HG03064 (cell line): ENCODE results near the gene KIDINS220.

Source experiments
- ATAC-seq: cut with Tn5 transposase; IDR thresholded peaks from one replicate; pipeline ENCODE4 v1.9.1; 2021; ENCODE audit warnings: low read depth; ENCODE audit not compliant: unreplicated experiment

KIDINS220 gene

DNA sequence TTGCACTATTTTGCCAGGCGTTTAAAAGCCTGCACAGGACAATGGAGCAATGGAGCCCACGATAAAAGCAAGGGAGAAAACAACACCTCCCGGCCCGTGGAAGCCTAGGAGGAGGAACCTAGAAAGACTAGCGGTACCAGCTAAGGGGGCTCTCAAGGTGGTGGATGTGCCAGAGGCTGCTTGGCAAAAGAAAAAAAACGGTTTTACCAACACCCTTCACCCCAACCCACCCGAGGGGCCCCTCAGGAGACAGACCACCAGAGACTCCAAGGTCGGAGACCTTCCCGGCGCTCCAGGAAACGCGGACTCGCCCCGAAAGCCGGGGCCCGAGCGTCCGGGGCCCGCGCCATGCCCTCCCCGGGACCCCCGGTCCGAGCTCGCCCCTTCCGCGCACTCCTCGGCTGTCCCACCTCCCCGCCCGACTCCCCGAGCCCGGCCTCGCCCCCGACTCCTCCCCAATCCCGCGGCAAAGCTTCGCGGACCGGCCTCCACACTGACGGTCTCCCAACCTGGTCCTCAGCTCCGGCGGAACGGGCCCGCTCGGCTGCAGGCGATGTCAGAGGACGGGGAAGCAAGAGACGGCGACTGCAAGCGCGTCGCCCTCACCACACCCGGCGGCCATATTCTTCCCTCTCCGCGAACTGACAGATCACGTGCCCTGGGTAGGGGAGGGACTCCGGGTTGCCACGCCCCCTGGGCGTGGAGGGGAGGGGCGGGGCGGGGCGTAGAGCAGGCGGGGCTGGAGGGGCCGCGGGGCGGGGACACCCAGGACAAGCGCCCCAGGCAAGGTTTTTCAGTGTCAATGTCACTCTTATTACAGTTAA lies at the start of gene KIDINS220:
TSS of gene KIDINS220 (minus strand) at position 643 of the 824 bp plus-strand sequence. CDS start 10,520 bp downstream, outside the sequence.
- ATAC-seq: peak; percentile 94

DNA sequence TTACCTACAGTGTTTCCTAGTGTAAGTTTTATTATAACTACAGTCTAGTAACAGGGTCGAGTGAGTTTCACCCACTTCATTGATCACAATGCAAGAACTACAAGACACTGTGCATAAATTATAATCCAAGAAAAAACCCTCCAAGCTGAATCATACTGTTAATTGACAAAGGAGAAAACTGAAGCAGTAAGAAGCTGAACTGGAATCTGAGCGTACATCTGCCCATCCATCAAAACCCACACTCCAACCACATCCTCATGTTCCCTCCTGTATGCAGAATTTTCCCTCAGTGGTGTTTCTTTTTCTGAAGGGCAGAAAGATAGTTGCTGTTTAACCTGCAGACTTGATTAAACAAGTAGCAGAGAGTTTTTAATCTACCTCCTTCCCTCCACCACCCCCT lies 49.5 kb upstream of the KIDINS220 start:
- no peak for ATAC-seq

DNA sequence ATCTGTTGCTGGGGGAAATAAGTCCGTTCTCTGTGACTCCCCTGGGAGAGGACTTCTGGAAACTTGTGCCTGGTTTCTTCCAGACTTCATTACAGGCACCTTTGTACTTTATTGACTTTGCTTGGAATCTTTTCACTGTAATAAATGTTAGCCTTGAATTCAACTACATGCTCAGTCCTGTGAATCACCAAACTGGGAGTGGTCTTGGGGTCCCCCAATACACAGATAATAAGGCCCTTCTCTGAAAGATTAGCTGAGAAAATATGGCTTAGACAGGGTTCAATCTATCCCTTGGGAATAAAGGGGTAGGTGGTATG lies 48.7 kb upstream of the KIDINS220 start:
- no peak for ATAC-seq

DNA sequence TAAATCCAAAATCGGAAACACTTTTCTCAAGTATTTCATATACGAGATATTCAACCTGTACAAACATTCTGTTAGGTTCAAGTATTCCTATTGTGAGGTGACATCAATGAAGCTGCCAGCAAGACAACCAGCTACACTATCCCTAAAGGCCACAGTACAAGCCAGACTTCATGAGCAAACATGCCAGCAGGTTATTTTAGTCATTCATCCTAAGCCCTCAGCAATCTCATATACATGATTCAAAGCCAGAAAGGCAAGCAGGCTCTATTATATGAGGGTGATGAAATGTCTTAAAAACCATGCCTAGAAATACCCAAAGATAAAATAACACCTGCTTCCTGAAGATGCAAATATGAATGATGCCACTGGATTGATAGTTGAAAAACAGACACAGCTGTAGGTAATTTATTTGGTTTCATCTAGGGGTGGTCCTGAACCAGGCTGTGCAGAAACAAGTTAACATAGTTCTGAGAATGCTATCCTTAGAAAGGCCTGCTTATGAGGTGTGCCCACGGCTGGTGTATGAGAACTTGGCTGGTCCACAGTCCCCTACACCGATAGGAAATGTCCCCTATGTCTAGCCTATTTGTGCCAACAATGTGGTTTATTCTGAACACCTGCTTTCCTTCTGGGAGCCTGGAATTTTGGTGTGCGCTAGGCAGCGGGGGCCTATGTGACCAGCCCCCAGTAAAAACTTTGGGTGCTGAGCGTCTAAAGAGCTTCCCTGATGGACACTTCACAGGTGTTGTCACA lies 48.2 kb upstream of the KIDINS220 start:
- ATAC-seq: no peak

DNA sequence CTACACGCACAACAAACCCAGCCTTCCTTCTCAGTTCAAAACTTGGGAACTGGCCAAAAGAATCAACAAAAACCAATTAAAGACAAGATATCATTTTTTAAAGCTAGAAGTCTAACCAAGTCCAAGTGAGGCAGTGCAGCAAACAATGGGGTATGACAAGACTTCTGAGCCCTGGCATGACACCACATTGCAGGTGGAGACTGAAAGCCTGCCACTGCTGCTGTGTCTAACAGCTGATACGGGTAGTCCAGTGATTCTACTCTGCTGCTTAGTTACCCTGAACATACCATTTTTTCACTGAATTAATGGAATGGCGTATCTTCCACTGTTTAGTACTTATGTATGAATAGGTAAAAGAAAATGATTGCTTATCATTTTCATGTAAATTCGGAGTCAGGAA lies 47.4 kb upstream of the KIDINS220 start:
- no peak for ATAC-seq

DNA sequence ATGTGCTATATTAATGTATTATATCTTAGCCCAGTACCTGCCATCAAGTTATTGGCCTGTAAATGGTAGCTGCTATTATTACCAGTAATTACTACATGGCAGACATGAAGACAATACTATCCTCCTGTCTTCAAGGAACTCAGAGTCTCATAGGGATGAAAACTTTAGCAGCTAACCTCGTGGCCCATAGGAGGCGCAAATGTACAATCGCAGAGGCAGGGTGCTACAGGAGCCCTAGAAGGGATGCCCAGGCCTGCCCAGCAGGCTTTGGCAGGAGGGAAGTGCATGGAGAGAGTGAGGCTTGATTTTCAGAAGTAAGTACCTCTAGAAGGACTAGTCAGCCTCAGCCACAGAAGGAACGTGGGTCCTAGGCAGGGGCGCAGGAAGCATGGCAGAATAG lies 44.7 kb upstream of the KIDINS220 start:
- no peak for ATAC-seq

DNA sequence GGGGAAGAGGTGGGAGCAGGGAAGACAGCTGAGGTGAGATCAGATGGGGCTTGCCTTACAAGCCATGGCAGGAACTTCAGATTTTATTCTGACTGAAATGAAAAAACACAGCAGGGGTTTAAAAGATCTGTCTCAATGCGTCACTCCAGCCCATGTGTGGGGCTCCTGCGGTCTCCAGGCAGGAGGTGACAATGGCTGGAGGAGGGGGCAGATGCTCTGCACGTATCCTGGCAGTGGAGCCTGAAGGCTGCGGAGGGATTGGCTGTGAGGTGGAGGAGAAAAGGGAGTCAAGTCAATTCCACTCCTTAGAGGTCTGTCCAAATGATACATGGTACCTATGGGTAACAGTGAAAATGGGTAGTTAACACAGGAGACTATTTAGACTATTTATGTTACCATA lies 40.5 kb upstream of the KIDINS220 start:
- no peak for ATAC-seq

DNA sequence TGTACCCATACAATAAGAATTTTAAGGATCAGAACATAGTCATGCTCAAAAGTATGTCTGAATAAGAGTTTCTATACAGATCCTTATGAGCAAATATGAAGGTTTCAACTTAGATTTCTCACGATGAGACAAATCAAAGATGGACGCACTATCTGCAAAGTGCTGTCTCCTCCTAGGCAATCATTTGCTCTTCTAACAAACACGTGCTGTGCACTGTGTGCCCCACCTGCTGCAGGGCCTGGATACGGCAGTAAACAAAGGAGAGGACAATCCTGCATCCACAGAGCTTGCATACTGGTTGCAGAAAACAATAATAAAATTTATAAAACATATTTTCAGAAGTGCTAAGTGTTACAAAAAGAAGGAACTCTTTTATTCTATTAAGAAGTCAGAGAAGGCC lies 39.9 kb upstream of the KIDINS220 start:
- no peak for ATAC-seq

DNA sequence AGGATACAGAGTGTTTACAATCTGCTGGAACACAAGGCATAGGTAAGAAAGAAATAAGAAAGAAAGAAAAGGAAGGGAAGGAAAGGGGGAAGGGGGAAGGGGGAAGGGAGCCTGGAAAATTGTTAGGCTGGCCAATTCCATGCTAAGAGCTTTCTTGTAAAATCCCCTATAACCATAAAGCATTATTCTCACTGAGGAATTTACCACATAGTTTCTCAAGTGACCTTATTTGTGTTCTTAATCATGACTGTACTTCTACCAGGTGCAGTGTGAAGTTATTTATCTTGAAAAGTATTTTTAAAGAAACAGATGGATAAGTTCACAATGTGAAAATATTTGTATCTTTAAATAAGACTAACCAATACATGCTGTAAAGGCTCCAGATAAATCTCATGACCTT lies 39.2 kb upstream of the KIDINS220 start:
- no peak for ATAC-seq

DNA sequence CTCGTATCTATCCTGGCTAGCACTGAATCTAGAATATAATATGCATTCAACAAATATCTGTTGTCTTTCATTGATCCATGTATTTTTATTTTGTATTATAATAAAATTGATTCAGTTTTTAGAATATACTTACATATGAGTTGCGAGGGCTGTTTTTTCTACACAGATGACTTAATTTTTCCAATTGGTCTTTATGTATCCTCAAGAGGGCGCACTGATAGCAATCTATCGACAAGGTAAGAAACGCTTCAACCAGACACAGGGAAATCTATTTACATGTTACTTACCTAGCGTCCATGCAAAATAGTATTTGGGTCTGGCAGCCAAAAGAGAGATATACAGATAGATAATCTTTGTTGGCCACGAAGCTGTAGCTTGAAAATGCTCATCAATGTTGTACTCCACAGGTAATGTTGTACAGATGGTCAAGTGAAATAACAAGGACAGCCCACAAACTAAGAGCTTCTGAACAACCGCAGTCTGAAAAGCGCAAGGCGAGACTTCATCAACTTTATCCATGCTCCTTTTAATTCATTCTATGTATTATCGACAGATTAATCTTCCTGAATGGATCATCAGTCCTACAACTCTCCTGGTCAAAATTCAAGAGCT lies 35.5 kb upstream of the KIDINS220 start:
- ATAC-seq: no peak

DNA sequence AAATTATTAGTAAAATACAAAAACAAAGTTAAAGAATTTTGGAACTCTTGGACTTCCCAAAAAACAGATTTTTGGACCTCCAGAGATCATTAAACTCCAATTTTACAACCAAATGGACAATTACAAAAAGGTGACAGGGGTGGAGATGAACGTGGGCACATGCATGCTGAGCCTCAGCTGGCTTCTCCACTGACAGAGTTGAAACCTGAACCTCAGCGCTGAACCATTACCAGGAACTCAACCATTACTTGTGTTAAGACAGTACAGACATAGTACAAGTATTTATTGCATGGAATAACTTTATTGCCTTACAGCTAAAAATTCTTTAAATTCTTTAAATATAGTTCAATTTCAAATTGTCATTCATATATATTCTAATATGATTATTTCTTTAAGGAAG lies 33.0 kb upstream of the KIDINS220 start:
- no peak for ATAC-seq

DNA sequence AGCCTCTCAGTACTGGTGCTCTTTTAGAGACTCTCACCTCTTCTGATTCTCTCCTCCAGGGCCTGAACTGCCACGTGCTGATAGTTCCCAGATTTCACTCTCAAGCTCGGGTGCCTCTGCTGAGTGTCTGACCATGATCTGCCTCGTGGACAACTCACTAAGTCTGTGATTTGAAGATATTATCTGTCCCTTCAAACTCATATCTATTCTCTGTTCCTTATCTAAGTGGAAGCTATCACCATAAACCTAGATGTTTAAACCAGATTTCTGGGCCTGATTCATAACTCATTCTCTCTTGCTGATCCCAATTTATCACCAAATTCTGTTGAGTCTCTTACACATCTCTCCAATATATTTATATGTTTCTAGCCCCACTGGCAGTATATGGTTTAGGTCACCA lies 29.9 kb upstream of the KIDINS220 start:
- ATAC-seq: no peak

DNA sequence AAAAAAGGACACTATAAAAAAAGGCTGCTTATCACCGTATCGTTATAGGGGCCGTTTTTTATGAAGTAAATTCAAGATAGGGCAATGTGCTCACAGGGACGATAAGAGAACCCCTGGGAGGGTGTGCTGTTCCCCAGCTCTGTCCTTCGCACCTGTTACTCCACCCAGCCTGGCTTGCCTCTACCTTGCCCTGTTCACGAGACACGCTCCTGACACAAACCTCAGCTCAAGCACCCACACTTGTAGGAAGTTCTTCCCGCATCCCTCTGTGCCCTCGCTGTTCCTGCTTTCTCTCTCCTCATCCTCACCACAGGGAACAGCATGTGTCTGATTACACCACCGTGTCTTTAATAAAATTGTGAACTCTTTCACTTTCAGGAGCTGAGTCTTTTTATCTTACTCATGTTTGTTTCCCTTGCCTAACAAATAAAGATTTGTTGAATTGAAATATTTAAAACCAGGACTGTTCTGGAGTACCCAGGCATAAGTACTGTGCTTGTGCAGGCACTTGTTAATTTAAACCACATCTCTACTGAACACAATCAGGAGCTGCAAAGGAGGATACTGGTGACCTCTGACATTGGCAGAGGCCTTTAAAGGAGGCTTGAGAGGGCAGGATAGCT lies 26.0 kb upstream of the KIDINS220 start:
- no peak for ATAC-seq

DNA sequence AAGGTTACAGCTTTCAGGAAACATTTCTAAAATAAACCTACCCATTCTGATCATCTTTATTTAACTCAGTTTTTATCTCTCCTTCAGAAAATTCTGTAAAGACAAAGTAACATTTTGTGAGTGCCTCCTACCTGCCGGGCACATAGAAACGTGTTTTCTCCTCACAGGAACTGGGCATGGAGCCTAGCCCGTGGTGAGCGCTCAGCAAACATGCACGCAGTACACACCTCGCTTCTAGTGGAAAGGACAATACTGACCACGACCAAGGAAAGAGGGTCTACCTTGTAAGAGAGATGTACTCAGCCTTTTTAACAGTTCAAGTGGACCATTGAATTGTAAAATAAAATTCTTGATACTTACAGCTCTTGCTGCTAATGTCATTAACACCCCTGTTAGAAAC lies 24.8 kb upstream of the KIDINS220 start:
- no peak for ATAC-seq

DNA sequence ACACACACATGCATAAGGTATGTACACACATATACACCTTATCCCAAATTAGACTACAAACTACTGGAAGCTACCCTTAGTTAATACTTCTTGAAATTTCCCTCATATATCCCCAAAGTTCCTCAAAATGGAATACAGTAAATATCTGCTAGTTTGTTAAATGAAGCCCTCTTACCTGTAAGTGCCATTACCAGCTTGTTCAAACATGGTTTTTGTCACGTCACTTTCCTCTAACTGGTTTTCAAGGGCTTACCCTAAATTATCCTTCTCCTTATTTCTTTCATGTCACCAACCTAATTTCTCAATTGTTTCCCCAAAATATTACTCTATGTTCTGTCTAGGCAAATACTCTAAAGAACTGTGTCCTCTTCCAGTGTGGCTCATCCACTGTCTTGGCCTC lies 24.4 kb upstream of the KIDINS220 start:
- ATAC-seq: no peak

DNA sequence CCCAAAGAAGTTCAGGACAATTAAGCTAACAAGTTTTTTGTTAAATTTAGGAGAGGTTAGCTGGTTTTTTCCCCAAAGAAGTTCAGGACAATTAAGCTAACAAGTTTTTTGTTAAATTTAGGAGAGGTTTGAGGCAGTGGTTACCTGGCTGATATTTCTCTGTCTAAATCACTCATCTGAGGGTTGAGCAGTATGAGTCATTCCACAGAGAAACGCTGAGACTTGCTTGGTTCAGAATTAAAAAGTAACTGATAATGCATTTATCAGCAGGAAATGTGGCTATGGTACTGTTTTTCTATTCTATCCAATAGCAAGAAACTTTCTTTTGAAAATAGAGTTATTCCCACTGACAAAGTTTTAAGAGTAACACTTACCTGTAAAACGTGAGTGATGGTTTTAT lies 22.8 kb upstream of the KIDINS220 start:
- ATAC-seq: no peak

DNA sequence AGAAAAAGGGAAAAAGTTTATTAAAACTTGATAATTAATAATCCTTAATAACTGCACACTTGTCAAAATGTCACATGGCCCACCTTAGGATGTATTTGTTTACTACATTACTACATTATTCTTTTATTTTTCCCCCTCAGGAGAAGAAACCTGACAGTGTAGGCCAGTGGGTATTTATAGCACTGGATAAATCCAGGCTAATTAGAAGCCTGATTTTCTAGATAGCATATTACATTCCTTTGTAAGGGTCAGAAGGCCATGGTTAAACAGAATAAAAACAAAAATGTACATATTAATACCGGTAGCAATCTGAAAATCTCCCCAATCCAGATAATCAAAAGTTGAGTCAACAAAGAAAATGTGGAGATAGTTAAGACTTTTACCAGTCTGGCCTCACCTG lies 21.5 kb upstream of the KIDINS220 start:
- ATAC-seq: no peak

DNA sequence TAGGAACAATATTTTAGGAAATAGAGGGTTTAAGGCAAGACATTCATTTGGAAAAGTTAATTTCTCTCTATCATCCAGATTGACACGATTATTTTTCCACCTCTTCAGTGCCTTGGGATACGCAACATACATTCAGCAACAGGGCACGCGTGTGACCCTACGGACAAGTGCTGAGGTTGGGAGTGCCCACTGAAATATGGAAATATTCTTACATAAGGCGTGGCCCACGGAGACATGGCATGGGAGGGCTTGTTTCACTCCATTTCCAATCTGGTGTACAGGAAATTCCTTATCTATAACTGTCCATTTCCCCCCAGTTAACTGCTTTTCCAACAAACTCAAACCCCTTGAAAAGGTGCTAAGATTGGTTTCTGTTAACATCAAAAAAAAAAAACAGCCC lies 20.9 kb upstream of the KIDINS220 start:
- ATAC-seq: no peak

DNA sequence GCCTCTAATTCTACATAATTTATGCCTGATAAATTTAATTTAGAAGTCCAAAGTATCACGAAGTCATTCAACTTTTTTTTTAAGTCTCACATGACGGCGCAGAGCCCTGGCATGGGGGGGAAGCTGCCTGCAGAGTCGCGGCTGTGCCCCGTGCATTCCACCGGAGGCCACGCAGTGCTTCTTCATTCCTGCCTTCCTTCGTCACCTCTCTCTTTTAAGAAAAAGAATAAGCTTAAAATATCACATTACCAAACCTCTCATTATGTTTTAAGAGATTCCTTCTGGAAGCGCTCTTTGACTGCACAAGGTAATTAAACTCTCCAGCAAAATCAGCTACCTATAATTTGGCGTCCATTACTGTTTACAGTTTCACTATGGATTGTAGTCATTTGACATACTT lies 20.3 kb upstream of the KIDINS220 start:
- no peak for ATAC-seq

DNA sequence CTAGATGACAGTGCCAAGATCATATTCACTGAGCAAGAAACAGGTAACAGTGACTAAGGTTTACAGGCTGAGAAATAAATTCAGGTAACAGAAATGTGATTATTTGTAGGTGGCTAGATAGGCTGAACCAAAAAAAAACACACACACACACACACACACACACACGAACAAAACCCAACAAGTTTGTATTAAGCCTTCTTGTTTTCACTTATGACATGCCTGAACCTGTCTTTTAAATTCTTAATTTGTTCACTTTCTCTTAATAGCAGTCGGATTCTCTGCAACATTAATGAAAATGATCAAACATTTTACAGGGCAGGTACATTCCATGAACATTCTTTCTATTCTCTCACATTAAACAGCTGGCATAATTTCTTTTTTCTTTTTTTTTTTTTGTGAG lies 18.8 kb upstream of the KIDINS220 start:
- ATAC-seq: no peak

DNA sequence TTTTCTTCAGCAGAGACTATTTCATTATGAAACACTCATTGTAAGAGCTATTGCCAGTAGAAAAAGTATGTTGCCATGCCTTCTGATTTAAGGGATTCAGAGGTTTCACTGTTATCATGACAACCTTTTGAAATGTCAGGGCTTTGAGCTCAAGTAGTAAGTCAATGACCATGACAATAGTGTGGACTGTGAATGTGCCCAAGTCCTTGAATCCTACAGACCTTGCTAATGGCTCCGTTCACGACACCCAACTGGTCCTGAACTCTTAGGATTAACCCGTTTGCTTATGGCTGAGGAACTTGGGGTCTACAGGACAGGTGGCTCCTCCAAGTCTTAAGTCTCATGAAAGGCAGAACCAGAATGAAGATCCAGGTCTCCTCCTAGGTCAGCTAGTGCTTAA lies 17.6 kb upstream of the KIDINS220 start:
- ATAC-seq: no peak
